Osteoblast (primary cell): ENCODE measurements around the gene GUCA2A. TPM values are rescaled to one million over a fixed set of nuclear protein-coding genes. Genes with fewer than 3 reads are reported as not detected.
A peak's percentile ranks its signal among the peaks of the same experiment; 100 is the strongest.
"Not testable (repeated sequence)": the region's sequence is repeated elsewhere in the genome, so short reads cannot be mapped to it uniquely, and the experiment has no call there.

Experiments
- DNase-seq: peaks from one replicate; pipeline ENCODE4 v3.0.0; 2011; ENCODE audit warnings: low spot score, mixed read lengths; ENCODE audit not compliant: insufficient read length; ENCODE audit errors: missing footprints
- H2AFZ ChIP-seq: 2 replicates; pipeline ENCODE4 v1.6.0; 2011; ENCODE audit warnings: mild to moderate bottlenecking, low read length
- H3K27ac ChIP-seq: 2 replicates; pipeline ENCODE4 v1.5.1; 2011; ENCODE audit warnings: mild to moderate bottlenecking, low read depth, low read length, moderate library complexity
- H3K27me3 ChIP-seq: 2 replicates; pipeline ENCODE4 v1.6.0; 2012; ENCODE audit warnings: mild to moderate bottlenecking, control low read depth, inconsistent platforms, low read length, moderate library complexity; ENCODE audit not compliant: insufficient read depth
- H3K36me3 ChIP-seq: 2 replicates; pipeline ENCODE4 v1.5.1; 2011; ENCODE audit warnings: mild to moderate bottlenecking, low read length, control low read depth, moderate library complexity; ENCODE audit not compliant: insufficient read depth
- H3K4me1 ChIP-seq: 2 replicates; pipeline ENCODE4 v1.5.1; 2011; ENCODE audit warnings: mild to moderate bottlenecking, low read length, control low read depth, moderate library complexity; ENCODE audit not compliant: insufficient read depth
- H3K4me2 ChIP-seq: 2 replicates; pipeline ENCODE4 v1.6.0; 2011; ENCODE audit warnings: mild to moderate bottlenecking, low read length; ENCODE audit not compliant: insufficient read depth
- H3K4me3 ChIP-seq: fragments of 200-600 bp; sonication (generic); 3 replicates; pipeline ENCODE4 v1.5.1; 2012; ENCODE audit warnings: mild to moderate bottlenecking, low read length, inconsistent platforms; ENCODE audit not compliant: insufficient read depth
- H3K79me2 ChIP-seq: 2 replicates; pipeline ENCODE4 v1.6.0; 2012; ENCODE audit warnings: mild to moderate bottlenecking, low read length, control low read depth, inconsistent platforms; ENCODE audit not compliant: insufficient read depth
- H3K9me3 ChIP-seq: 2 replicates; pipeline ENCODE4 v1.5.1; 2011; ENCODE audit warnings: low read depth, low read length, control low read depth
- H4K20me1 ChIP-seq: 2 replicates; pipeline ENCODE4 v1.6.0; 2012; ENCODE audit warnings: mild to moderate bottlenecking, low read length, control low read depth; ENCODE audit not compliant: insufficient read depth
- total RNA-seq: library from RNA; depleted of rRNA; stranded (reverse); fragments of >200 nt; gene quantifications from 2 replicates; pipeline ENCODE4 v1.2.3, GENCODE V29; 2012
- TF ChIP-seq, protein P1 (sequence below): IDR thresholded peaks from 2 replicates; pipeline ENCODE4 v1.5.1; 2011; ENCODE audit warnings: mild to moderate bottlenecking, low read depth, low read length, moderate library complexity; ENCODE audit errors: extremely low read depth

Gene GUCA2A
- total RNA-seq, 1 donor = not detected

DNA sequence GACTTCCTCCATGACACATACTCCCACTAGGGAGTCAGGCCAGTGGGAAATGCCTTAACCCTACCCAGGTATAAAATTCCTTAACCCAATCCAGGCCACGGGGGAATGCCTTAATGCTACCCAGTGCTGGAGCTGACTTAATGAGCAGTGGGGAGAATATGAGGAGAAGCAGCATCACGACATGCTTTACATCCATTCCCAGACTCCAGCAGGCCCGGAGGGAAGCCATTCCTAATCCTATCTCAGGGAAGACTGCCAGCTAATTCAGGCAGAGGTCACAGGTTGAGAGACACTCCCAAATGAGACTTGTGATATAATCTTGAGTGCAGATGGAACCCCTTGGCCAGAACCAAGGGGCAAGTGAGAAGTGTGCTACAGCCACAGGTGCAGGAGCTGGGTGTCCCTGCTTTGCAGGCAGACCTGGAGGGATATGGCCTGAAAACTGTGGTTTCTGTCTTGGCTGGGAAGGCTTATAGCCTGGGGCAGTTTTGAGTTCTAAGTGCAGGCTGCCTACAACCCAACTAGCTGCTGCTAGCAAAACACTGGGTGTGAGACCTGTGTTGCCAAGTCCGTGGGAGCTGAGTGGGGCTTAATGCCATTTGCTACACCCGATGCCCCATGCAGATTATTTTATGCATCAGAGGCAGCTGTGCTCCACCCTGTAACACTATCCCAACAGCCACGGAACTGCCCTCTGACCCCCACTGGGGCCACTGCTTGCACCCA is 45.1 kb upstream of the GUCA2A start:
- Histone ChIP-seq H3K4me3 (no peak overlapping the region), H3K4me1 (peaks cover 24% of the 10 kb centered on the region), H3K4me2 (no peak overlapping the region), H3K27ac (no peak overlapping the region), H3K9me3 (no peaks in the 10 kb centered on the region), H3K27me3 (no peaks in the 10 kb centered on the region), H2AFZ (no peak overlapping the region), H3K79me2 (peaks cover 70% of the 10 kb centered on the region), H3K36me3 (no peaks in the 10 kb centered on the region), H4K20me1 (peaks cover 18% of the 10 kb centered on the region)
- TF ChIP-seq, protein P1, sequence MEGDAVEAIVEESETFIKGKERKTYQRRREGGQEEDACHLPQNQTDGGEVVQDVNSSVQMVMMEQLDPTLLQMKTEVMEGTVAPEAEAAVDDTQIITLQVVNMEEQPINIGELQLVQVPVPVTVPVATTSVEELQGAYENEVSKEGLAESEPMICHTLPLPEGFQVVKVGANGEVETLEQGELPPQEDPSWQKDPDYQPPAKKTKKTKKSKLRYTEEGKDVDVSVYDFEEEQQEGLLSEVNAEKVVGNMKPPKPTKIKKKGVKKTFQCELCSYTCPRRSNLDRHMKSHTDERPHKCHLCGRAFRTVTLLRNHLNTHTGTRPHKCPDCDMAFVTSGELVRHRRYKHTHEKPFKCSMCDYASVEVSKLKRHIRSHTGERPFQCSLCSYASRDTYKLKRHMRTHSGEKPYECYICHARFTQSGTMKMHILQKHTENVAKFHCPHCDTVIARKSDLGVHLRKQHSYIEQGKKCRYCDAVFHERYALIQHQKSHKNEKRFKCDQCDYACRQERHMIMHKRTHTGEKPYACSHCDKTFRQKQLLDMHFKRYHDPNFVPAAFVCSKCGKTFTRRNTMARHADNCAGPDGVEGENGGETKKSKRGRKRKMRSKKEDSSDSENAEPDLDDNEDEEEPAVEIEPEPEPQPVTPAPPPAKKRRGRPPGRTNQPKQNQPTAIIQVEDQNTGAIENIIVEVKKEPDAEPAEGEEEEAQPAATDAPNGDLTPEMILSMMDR = no peak
- no peak for DNase-seq

DNA sequence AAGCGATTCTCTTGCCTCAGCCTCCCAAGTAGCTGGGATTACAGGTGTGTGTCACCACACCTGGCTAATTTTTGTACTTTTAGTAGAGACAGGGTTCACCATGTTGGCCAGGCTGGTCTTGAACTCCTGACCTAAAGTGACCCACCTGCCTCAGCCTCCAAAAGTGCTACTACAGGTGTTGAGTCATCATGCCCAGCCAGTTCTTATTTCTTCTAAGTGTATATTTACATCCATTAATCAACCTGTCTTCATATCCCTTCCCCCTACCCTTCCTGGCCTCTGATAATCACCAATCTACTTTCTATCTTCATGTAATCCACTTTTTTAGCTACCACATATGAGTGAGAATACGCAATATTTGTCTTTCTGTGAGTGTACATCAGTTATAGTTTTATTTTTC is 42.4 kb upstream of the GUCA2A start:
- DNase-seq, H3K27ac ChIP-seq, H3K9me3 ChIP-seq, H3K27me3 ChIP-seq, H2AFZ ChIP-seq, H3K4me2 ChIP-seq, H3K4me3 ChIP-seq, H3K36me3 ChIP-seq: not testable (repeated sequence)
- H4K20me1 ChIP-seq = peaks cover 14% of the 10 kb centered on the region
- peaks cover 15% of the 10 kb centered on the region for H3K4me1 ChIP-seq
- peaks cover 54% of the 10 kb centered on the region for H3K79me2 ChIP-seq

DNA sequence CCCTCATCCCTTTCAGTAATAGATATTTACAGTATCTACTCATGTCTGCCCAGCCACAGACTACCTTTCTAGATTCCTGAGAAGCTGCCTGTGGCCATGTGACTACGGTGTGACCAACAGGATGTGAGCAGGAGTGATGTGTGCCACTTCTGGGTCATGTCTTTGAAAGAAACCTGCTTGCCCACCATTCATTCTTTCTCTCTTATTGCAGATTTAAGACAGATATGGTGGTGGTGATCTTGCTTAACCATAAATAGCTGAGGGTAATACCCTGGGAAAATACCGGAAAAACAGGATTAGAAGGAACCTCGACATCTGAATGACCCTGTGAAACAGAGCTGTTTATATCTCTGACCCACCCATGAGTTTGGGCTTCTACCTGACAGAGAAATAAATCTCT is 41.6 kb upstream of the GUCA2A start:
- no peak overlapping the region for H2AFZ ChIP-seq

DNA sequence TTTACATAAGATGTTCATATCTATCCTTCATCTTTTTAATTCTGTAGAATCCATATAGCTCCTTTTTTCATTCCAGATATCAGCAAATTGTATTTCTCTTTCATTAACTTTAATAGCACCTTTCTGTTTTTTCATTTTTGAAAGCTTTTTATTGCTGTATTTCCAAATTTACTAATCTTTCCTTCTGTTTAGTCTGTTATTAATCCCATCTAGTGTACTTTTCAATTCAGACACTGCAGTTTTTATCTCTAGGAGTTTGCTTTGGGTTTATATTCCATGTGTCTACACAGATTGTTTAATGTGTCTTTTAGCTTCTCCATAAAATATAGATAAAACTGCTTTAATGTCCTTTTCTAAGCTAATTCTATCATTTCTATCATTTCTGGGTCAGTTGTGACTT is 37.4 kb upstream of the GUCA2A start:
- Histone ChIP-seq H4K20me1 (no peaks in the 10 kb centered on the region), H3K4me3 (no peak overlapping the region), H3K79me2 (peaks cover 13% of the 10 kb centered on the region), H3K27me3 (no peaks in the 10 kb centered on the region), H3K36me3 (peaks cover 4% of the 10 kb centered on the region), H3K9me3 (no peaks in the 10 kb centered on the region), H3K4me1 (no peaks in the 10 kb centered on the region), H3K27ac (no peak overlapping the region), H3K4me2 (no peak overlapping the region), H2AFZ (no peak overlapping the region)
- peak; percentile 38 for DNase-seq
- TF ChIP-seq, protein P1 = no peak

More for the DNA sequence above, 41.6 kb upstream of the GUCA2A start:
- peaks cover 12% of the 10 kb centered on the region for H4K20me1 ChIP-seq
- H3K4me1 ChIP-seq = peaks cover 10% of the 10 kb centered on the region
- no peaks in the 10 kb centered on the region for H3K27me3 ChIP-seq
- H3K4me3 ChIP-seq = no peak overlapping the region
- TF ChIP-seq, protein P1 = no peak
- DNase-seq = no peak
- peaks cover 49% of the 10 kb centered on the region for H3K79me2 ChIP-seq
- H3K9me3 ChIP-seq = no peaks in the 10 kb centered on the region
- no peak overlapping the region for H3K27ac ChIP-seq
- H3K36me3 ChIP-seq = no peaks in the 10 kb centered on the region
- no peak overlapping the region for H3K4me2 ChIP-seq
